NCI-H510A treated with DMSO at 0.1 percent for 48 hours (cell line): ENCODE data around the gene MPHOSPH10.
"Not testable (repeated sequence)": the region's sequence is repeated elsewhere in the genome, so short reads cannot be mapped to it uniquely, and the experiment has no call there.

Source experiments
- DNase-seq: peaks from one replicate; lab custom pipeline; 2025; lab: John Stamatoyannopoulos, UW

MPHOSPH10 gene

GRCh38 chr2:71173096-71173495, 42.7 kb downstream of the MPHOSPH10 start:
- DNase-seq = no peak

GRCh38 chr2:71174207-71174606, 43.8 kb downstream of the MPHOSPH10 start:
- no peak for DNase-seq

GRCh38 chr2:71178836-71179235, 48.4 kb downstream of the MPHOSPH10 start:
- peak; percentile 87 for DNase-seq

- no peak for DNase-seq
These were observed 50.9 kb downstream of the MPHOSPH10 start for GRCh38 chr2:71181316-71181715.

GRCh38 chr2:71183306-71184115, 53.1 kb downstream of the MPHOSPH10 start:
- DNase-seq = not testable (repeated sequence)

GRCh38 chr2:71186973-71187372, 56.5 kb downstream of the MPHOSPH10 start:
- no peak for DNase-seq

GRCh38 chr2:71187589-71187988, 57.2 kb downstream of the MPHOSPH10 start:
- DNase-seq = no peak

GRCh38 chr2:71190656-71191569, 60.5 kb downstream of the MPHOSPH10 start:
- peak; percentile 18 for DNase-seq

- DNase-seq = no peak
These were observed 61.1 kb downstream of the MPHOSPH10 start for GRCh38 chr2:71191570-71191943.
